ENCODE results near the gene LRRC4C.

Gene LRRC4C

DNA sequence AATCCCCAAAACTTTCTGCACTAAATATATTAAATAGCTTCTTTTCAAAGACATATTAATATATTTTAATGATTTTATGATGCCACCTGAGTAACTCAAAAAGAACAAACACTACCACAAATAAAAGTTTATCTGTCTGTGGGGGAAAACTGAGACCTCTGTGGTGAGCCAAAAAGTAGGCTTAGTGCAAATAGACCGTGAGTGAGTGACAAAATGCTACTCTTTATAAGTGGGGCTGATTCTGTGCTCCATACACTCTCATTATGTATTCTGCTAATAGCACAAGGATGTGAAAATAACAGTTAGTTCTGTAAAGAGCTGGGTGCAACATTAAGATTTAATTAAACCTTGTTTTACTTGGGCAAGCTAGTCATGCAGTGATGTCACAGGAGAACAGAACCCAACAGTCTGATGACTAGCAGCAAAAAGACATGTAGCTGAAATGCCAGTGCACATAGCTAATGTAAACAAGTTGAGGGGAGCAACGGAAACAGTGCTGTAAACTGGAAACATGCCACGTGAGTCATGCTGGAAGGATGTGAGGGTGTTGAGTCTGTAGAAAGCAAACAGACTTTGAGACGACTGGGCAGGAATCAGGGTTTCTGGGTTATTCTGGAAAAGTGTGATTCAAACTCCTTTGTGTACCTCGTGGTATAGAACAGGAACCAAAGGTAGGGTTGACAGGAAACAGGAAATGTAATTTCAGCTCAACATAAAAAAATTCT is 1130.4 kb downstream of the LRRC4C start:
- DNase-seq, result no peak

DNA sequence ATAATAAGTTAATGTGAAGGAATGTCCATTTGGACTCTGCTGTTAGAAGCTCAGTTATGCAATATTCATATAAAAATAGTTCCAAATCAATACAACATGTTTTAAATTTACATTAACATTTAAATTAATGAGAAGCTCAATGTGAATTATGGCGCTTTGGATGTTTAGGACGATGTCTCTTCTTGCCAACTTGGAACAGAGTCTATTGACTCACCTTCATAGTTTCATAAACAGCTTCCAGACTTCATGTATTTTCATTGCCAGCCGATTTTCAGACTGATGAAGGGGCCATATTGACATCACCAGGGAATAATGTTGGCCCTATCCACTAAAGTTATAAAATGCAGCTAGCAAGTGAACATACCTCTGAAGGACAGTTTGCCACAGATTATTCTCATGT is 1136.2 kb downstream of the LRRC4C start:
- DNase-seq, result no peak

DNA sequence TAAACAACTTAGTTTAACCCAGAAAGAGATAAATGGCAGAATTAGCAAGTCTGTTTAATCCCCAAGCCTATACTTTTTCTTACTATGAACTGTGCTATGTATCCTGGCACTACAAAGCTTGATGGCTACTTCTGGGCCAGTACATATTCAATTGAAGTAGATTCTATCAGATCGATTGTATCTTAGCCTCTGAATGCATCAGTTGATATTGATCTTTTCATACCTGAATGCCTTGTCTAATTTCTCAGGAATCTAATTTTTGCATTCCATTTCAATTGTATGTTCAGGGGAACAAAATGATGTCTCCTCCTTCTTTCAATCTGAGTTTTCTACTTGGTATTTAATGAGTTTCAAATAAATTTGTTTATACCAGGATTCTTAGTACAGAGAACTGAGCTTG is 1137.9 kb downstream of the LRRC4C start:
- DNase-seq, result no peak

DNA sequence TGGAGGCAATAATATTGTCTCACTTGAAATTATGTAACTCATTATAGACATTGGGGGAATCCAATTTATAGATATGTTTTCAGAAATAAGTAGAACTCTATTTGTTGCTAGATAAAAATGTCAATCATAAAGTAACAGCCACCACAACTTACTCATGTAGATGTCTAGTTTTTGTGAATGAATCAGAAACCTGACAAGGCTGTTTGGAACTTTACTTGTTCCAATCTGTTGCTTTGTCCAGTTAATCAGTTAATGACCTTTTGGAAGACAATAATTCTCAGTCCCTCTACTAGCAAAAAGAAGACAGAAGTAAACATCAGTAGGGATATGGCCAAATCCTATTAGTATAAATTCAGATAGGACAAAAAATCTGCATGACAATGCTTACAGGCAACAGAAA is 1143.3 kb downstream of the LRRC4C start:
- no peak for DNase-seq

DNA sequence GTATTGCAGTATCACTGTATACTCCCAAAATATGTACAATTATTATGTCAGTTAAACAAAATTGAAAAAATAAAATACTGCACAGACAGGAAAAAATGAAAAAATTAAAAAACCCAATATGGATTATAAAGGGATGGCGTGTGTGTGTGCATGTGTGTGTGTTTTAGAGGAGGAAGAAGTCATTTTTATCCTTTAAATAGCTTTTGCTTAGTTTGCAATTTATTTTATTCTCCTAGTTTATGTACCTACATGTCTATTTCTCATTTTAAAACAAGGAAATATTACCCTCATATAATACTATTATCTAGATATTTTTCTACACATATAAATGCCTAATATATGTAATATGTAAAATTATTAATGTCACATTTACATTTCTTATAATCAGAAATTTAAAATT is 1144.3 kb downstream of the LRRC4C start:
- no peak for DNase-seq

DNA sequence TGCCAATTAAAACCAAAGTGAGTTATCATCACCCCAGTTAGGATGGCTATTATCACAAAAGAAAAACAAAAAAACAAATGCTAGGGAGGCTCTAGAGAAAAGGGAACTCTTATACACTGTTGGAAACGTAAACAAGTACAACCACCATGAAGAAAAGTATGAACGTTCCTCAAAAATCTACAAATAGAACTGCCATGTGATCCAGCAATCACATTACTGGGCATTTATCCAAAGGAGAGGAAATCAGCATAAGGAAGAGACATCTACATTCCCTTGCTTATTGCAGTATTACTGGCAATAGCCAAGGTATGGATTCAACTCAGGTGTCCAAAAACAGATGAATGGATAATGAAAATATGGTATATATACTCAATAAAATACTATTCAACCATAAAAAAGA is 1145.1 kb downstream of the LRRC4C start:
- DNase-seq, result no peak

DNA sequence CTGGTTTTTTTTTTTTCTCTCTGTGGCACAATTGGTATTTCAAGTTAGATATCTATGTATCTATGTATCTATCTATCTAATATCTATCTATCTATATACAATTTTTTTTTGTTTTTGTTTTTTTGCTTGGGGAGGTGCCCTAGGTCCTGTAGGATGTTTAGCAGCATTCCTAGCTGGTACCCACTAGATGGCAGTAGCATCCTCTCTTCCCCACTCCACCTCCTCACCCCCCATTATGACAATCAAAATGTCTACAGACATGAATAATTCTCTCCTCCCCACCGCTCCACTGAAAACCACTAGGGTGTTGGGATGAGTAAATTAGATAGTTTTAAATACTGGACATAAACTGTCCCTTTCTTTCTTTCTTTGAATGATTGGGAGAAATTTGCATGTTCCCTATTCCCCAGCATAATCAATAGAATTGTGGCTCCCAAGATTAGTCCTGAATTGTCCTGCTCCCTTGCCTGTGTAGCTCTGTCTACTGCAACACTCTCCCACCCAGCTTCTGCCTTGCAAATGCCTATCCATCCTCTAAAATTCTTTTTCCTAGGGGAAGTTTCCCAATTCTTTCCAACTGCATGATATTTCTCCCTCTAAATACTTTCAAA is 1152.4 kb downstream of the LRRC4C start:
- no peak for DNase-seq

DNA sequence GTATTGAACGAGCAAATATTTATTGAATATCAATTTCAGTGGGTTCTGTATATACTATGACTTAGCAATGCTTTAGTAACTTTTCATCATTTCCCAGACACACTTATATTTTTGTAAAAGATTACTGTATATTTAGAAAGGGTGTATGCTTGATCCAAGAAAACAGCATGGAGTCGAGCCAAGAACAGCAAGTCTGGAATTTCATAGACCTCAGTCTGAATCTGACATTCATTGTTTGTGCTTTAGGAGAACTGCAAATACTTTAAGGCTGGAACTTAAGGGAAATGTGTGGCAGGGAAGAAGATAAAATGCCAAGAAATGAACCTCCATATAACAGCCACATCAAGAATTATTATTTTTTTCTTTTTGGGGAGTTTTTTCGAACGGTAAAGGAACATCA is 1156.8 kb downstream of the LRRC4C start:
- no peak for DNase-seq

- no peak for DNase-seq
Observed at GRCh38 chr11:40295466-40295865, 1164.0 kb downstream of the LRRC4C start.

GRCh38 chr11:40294741-40295140 is 1164.7 kb downstream of the LRRC4C start:
- no peak for DNase-seq

DNA sequence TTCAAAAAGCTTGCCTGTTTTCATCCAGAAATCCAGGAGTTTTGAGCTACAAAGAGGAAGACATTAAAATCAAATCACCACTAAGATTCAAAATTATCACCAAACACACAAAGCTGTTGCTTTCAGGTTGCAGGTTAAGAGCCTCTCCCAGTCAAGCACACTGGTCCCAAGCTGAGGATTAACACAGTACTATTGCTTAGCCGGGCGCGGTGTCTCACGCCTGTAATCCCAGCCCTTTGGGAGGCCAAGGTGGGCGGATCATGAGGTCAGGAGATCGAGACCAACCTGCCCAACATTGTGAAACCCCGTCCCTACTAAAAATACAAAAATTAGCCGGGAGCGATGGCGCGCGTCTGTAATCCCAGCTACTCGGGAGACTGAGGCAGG is 1165.1 kb downstream of the LRRC4C start:
- no peak for DNase-seq

DNA sequence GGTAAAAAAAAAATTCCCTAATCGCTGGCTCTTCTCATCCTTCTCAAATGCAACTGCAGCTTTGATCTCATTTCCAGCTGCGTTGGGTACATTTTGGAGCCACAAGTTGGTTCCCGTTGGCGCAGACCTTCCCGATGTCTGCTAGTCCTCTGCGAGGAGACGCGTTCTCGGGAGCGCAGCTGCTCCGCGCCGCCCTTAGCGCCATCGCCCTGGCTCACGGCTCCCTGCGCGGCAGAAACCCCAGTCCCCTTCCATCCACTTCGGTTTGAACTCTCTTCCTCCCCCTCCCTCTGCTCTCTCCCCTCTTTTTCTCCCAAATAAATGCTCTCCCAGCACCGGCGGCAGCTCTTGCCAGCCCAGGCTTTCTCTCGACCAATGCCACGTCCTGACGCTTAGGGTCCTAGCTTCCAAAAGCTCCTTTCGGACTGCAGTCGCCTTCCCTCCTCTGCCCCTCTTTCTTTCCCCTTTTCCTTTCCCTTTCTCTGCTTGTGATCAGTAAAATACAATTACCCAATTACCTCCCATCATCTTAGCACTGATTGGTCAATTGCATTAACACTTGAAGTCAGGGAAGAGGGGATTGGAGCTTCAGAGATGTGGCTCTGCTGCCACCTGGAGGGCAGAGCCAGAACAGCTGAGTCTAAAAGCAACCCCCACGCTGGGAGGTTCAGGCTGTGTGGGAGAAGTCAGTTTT is 1165.7 kb downstream of the LRRC4C start:
- peak; percentile 14 for DNase-seq

GRCh38 chr11:40292721-40293508 is 1166.5 kb downstream of the LRRC4C start:
- no peak for DNase-seq

DNA sequence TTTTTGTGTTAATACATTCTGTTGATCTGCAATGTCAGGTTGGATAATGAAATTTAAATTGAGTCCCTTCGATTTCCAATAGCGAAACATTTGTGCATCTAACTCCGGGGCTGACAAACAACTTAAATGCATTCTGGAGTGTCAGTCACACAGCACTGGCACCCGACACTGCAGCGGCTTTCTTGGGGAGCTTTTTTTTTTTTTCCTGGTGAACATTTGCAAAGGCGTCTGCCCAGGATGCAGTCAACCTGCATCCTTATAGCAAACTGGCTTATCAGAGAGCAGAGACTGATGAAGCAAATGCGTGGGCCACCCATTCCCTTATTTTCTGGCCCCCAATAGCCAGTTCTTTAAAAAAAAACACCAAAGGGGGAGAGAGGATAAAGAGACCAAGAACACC is 1167.7 kb downstream of the LRRC4C start:
- no peak for DNase-seq

DNA sequence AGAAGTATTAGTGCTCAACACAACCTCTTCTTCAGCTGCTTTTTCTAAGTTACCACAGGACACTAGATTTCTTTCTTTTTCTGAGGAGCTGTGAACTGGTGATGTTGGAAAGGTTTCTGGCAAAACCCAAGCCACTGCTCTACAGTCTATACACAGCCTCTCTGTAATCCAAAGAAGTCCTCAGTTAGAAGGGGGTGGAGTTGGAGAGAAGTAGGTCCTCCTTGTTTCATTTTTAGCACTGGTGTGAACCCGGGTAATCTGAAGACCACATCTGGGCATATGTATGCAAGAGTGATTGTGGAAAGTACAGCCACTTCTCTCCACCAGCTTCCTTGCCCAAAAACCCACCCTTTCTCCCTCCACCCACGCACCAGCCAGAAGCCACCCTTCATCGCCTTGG is 1168.1 kb downstream of the LRRC4C start:
- DNase-seq, result no peak

- no peak for DNase-seq
Observed at GRCh38 chr11:40290171-40290631, 1169.3 kb downstream of the LRRC4C start.

GRCh38 chr11:40289370-40289769 is 1170.1 kb downstream of the LRRC4C start:
- DNase-seq, result no peak

- no peak for DNase-seq
Observed at GRCh38 chr11:40287916-40288803, 1171.3 kb downstream of the LRRC4C start.

- DNase-seq, result no peak
Observed at GRCh38 chr11:40286137-40286536, 1173.3 kb downstream of the LRRC4C start.

GRCh38 chr11:40285558-40285957 is 1173.9 kb downstream of the LRRC4C start:
- no peak for DNase-seq

DNA sequence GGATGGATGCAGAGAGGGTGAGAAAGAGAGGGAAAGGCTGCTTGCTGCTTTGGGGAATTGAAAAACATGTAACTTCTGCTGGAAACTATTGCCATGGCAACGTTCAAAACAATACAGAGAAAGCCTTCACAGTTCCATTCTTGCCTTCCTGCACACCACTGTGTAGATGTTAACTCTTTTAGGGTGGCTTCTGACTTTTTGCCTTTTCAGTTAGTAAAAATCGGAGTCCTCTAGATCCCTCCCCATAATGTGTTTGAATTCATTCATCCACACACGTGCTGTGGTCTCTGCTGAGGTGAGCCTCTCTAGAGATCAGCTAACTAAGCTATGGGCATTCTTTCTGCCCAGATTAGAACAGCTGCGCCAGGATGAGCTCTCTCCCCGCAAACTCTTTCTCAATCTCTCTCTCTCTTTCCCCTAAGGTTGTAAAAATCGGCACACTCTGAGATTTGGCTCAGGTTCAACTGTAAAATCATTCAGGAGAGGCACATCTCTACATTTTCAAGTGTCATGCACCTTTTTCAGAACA is 1178.3 kb downstream of the LRRC4C start:
- no peak for DNase-seq

Measured in CD4-positive, alpha-beta T cell treated with Interleukin-17A for 1 hour (primary cell).